ENCODE results near the gene CEP250.

DNA sequence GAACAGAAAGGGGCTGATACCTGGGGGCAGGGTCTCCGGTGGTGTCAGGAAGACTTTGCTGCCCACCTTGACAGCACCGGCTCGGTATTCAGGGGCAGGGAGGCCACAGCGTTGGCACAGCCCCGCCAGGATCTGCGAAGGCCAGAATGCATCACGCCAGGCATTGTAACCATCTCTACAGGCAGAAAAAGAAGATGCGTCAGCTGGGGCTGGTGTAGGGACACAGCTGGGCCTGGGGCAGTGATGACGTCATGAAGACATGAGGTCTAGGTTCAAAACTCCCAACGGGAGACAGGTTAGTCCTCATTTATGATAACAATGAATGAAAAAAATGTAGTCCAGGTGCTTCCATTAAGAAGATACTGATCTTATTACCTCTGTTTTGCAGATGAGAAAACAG lies 108.4 kb downstream of the CEP250 start:
- TF ChIP-seq EZH2phosphoT487 (IDR thresholded peaks at IDR 0.05; ENCODE audit: borderline replicate concordance, low read length) = no peak
- TF ChIP-seq, protein P1, sequence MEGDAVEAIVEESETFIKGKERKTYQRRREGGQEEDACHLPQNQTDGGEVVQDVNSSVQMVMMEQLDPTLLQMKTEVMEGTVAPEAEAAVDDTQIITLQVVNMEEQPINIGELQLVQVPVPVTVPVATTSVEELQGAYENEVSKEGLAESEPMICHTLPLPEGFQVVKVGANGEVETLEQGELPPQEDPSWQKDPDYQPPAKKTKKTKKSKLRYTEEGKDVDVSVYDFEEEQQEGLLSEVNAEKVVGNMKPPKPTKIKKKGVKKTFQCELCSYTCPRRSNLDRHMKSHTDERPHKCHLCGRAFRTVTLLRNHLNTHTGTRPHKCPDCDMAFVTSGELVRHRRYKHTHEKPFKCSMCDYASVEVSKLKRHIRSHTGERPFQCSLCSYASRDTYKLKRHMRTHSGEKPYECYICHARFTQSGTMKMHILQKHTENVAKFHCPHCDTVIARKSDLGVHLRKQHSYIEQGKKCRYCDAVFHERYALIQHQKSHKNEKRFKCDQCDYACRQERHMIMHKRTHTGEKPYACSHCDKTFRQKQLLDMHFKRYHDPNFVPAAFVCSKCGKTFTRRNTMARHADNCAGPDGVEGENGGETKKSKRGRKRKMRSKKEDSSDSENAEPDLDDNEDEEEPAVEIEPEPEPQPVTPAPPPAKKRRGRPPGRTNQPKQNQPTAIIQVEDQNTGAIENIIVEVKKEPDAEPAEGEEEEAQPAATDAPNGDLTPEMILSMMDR (conservative IDR thresholded peaks at IDR 0.05; ENCODE audit: low read depth, low read length) = no peak
